Measurements from ENCODE around the gene DDI1.

- TF ChIP-seq REST (IDR thresholded peaks at IDR 0.05; ENCODE audit: insufficient read depth in 1 of 2, low read depth in 2 of 2, low read length in 2 of 2) = no peak
- TF ChIP-seq SIN3A (IDR thresholded peaks at IDR 0.05; ENCODE audit: borderline replicate concordance, insufficient read depth, low read length) = no peak
- TF ChIP-seq POLR2AphosphoS5 (IDR thresholded peaks at IDR 0.05; ENCODE audit: low read depth, low read length) = no peak
- TF ChIP-seq TAF1 (IDR thresholded peaks at IDR 0.05; ENCODE audit: borderline replicate concordance, insufficient read depth, low read length) = no peak
- no peak for TF ChIP-seq FOXP2 (optimal IDR thresholded peaks at IDR 0.05; ENCODE audit: borderline replicate concordance, extremely low read depth, extremely low read length, insufficient read depth)
Measured at GRCh38 chr11:104009744-104010143, 26.7 kb upstream of the DDI1 start.
